Measurements from ENCODE around the gene GOLGA2. TPM values are rescaled to one million over a fixed set of nuclear protein-coding genes. Genes with fewer than 3 reads are reported as not detected.

GOLGA2 gene
- total RNA-seq, 6 donors from 2014 or later, result 78.4 to 138 (median 93.8) TPM

- Histone ChIP-seq H3K9me3 (no peaks in the 10 kb centered on the region), H3K36me3 (peaks cover 0 to 18% (median 10%) of the 10 kb centered on the region in 4 donors), H3K4me1 (peaks cover 0 to 4% (median 0%) of the 10 kb centered on the region in 4 donors), H3K27me3 (no peaks in the 10 kb centered on the region), H3K4me3 (no peak overlapping the region), H3K27ac (no peak overlapping the region)
- ATAC-seq (ENCODE audit: low FRiP score in 2 of 2) (peak in 1 of 2 donors; percentile 67), DNase-seq (no peak)
- no peak for TF ChIP-seq EP300 (IDR thresholded peaks at IDR 0.05)
- no peak for TF ChIP-seq POLR2AphosphoS5 (IDR thresholded peaks at IDR 0.05)
- no peak for TF ChIP-seq POLR2A (IDR thresholded peaks at IDR 0.05)
- TF ChIP-seq, protein P1, sequence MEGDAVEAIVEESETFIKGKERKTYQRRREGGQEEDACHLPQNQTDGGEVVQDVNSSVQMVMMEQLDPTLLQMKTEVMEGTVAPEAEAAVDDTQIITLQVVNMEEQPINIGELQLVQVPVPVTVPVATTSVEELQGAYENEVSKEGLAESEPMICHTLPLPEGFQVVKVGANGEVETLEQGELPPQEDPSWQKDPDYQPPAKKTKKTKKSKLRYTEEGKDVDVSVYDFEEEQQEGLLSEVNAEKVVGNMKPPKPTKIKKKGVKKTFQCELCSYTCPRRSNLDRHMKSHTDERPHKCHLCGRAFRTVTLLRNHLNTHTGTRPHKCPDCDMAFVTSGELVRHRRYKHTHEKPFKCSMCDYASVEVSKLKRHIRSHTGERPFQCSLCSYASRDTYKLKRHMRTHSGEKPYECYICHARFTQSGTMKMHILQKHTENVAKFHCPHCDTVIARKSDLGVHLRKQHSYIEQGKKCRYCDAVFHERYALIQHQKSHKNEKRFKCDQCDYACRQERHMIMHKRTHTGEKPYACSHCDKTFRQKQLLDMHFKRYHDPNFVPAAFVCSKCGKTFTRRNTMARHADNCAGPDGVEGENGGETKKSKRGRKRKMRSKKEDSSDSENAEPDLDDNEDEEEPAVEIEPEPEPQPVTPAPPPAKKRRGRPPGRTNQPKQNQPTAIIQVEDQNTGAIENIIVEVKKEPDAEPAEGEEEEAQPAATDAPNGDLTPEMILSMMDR (IDR thresholded peaks at IDR 0.05), result no peak
- 86 to 88% methylated on average over 9 of the region's 9 CpGs for WGBS, 2 donors
Observed at GRCh38 chr9:128304136-128304970, 28.5 kb upstream of the GOLGA2 start.

- 90 to 93% methylated on average over 16 to 20 of the region's 20 CpGs for WGBS, 2 donors
- H3K27ac ChIP-seq, result no peak overlapping the region
- peaks cover 0 to 7% (median 6%) of the 10 kb centered on the region in 4 donors for H3K4me1 ChIP-seq
- H3K27me3 ChIP-seq, result no peaks in the 10 kb centered on the region
- peaks cover 0 to 3% (median 0%) of the 10 kb centered on the region in 4 donors for H3K36me3 ChIP-seq
- ATAC-seq (ENCODE audit: low FRiP score in 2 of 2), result no peak
- TF ChIP-seq POLR2AphosphoS5 (IDR thresholded peaks at IDR 0.05) (no peak), EP300 (IDR thresholded peaks at IDR 0.05) (no peak), POLR2A (IDR thresholded peaks at IDR 0.05) (no peak)
- TF ChIP-seq, protein P1 (IDR thresholded peaks at IDR 0.05), result no peak
- no peaks in the 10 kb centered on the region for H3K9me3 ChIP-seq
- no peak for DNase-seq
- H3K4me3 ChIP-seq, result no peak overlapping the region
Observed at GRCh38 chr9:128298535-128299482, 23.0 kb upstream of the GOLGA2 start.

- WGBS, 2 donors, result 90 to 100% methylated on average over 2 of the region's 2 CpGs
- Histone ChIP-seq H3K9me3 (no peaks in the 10 kb centered on the region), H3K27me3 (no peaks in the 10 kb centered on the region), H3K4me1 (peaks cover 0 to 7% (median 6%) of the 10 kb centered on the region in 4 donors), H3K27ac (no peak overlapping the region), H3K36me3 (peaks cover 0 to 5% (median 0%) of the 10 kb centered on the region in 4 donors), H3K4me3 (no peak overlapping the region)
- DNase-seq, result no peak
- no peak for ATAC-seq (ENCODE audit: low FRiP score in 2 of 2)
- TF ChIP-seq EP300 (IDR thresholded peaks at IDR 0.05), result no peak
- TF ChIP-seq POLR2A (IDR thresholded peaks at IDR 0.05), result no peak
- no peak for TF ChIP-seq POLR2AphosphoS5 (IDR thresholded peaks at IDR 0.05)
- TF ChIP-seq, protein P1 (IDR thresholded peaks at IDR 0.05), result no peak
Observed at GRCh38 chr9:128297221-128297773, 21.5 kb upstream of the GOLGA2 start.

- H3K27ac ChIP-seq, result no peak overlapping the region
- H3K9me3 ChIP-seq, result no peaks in the 10 kb centered on the region
- H3K36me3 ChIP-seq, result peaks cover 0 to 5% (median 0%) of the 10 kb centered on the region in 4 donors
- peaks cover 0 to 7% (median 6%) of the 10 kb centered on the region in 4 donors for H3K4me1 ChIP-seq
- no peak for DNase-seq
- no peaks in the 10 kb centered on the region for H3K27me3 ChIP-seq
- TF ChIP-seq, protein P1 (IDR thresholded peaks at IDR 0.05), result no peak
- no peak for ATAC-seq (ENCODE audit: low FRiP score in 2 of 2)
- no peak overlapping the region for H3K4me3 ChIP-seq
- WGBS, 2 donors, result 91% methylated on average over 14 to 16 of the region's 16 CpGs
Observed at GRCh38 chr9:128296340-128297220, 20.8 kb upstream of the GOLGA2 start.

Data from upper lobe of left lung (tissue), 6 donors.